Stimulated activated CD4-positive, alpha-beta T cell treated with anti-CD3 and anti-CD28 coated beads, Interleukin-2, amount 100 ng/mL, for 24 hours (primary cell): ENCODE results near the gene SPOP.
"Not testable (repeated sequence)": the region's sequence is repeated elsewhere in the genome, so short reads cannot be mapped to it uniquely, and the experiment has no call there.

Experiments
- DNase-seq, 2 donors: peaks; one replicate each; pipeline ENCODE4 v3.0.0-alpha.2; 2020

SPOP gene

GRCh38 chr17:49646391-49647255 is 31.3 kb downstream of the SPOP start:
- DNase-seq = peak; percentile 48 to 55

GRCh38 chr17:49646056-49646390 is 31.9 kb downstream of the SPOP start:
- not testable (repeated sequence) for DNase-seq

- DNase-seq = no peak
Measured at GRCh38 chr17:49645654-49646053, 32.2 kb downstream of the SPOP start.

GRCh38 chr17:49640556-49640955 is 37.3 kb downstream of the SPOP start:
- no peak for DNase-seq

- DNase-seq = no peak
Measured at GRCh38 chr17:49638818-49639217, 39.1 kb downstream of the SPOP start.

- no peak for DNase-seq
Measured at GRCh38 chr17:49637739-49638138, 40.2 kb downstream of the SPOP start.

GRCh38 chr17:49637050-49637449 is 40.8 kb downstream of the SPOP start:
- DNase-seq = no peak

- DNase-seq = no peak
Measured at GRCh38 chr17:49635121-49635520, 42.8 kb downstream of the SPOP start.

GRCh38 chr17:49634485-49634860 is 43.4 kb downstream of the SPOP start:
- no peak for DNase-seq

GRCh38 chr17:49633762-49634484 is 44.0 kb downstream of the SPOP start:
- DNase-seq = no peak

- DNase-seq = no peak
Measured at GRCh38 chr17:49633250-49633649, 44.6 kb downstream of the SPOP start.

- no peak for DNase-seq
Measured at GRCh38 chr17:49632201-49632600, 45.7 kb downstream of the SPOP start.

- DNase-seq = no peak
Measured at GRCh38 chr17:49631496-49631895, 46.4 kb downstream of the SPOP start.

GRCh38 chr17:49630113-49630900 is 47.6 kb downstream of the SPOP start:
- no peak for DNase-seq

GRCh38 chr17:49629447-49629846 is 48.5 kb downstream of the SPOP start:
- no peak for DNase-seq

- DNase-seq = no peak
Measured at GRCh38 chr17:49624896-49625295, 53.0 kb downstream of the SPOP start.

- DNase-seq = no peak
Measured at GRCh38 chr17:49621946-49622529, 55.9 kb downstream of the SPOP start.

GRCh38 chr17:49621420-49621819 is 56.5 kb downstream of the SPOP start:
- DNase-seq = no peak

- DNase-seq = no peak
Measured at GRCh38 chr17:49618028-49618611, 59.8 kb downstream of the SPOP start.

- no peak for DNase-seq
Measured at GRCh38 chr17:49616601-49617131, 61.2 kb downstream of the SPOP start.

- DNase-seq = no peak
Measured at GRCh38 chr17:49616086-49616485, 61.8 kb downstream of the SPOP start.

GRCh38 chr17:49613182-49613800 is 64.6 kb downstream of the SPOP start:
- DNase-seq = no peak
